Measurements from ENCODE around the gene UMAD1.

- TF ChIP-seq CTCF (IDR thresholded peaks at IDR 0.05) = no peak
- TF ChIP-seq POLR2A (IDR thresholded peaks at IDR 0.05) = no peak
These were observed 92.2 kb downstream of the UMAD1 start for GRCh38 chr7:7732621-7733281.
